Prostate gland (tissue), 2 donors: ENCODE data around the gene KRT33A. TPM values are rescaled to one million over a fixed set of nuclear protein-coding genes. Genes with fewer than 3 reads are reported as not detected.

Experiments used
- DNase-seq: peaks from one replicate; pipeline ENCODE4 v3.0.0-alpha.2; 2019; ENCODE audit warnings: low spot score
- H3K27ac ChIP-seq, 2 donors: fragments of 200-600 bp; sonication (generic); 2 replicates each; pipeline ENCODE4 v1.5.1; 2017 to 2019
- H3K27me3 ChIP-seq: fragments of 200-600 bp; sonication (generic); replicated peaks from 2 replicates; pipeline ENCODE4 v1.5.1; 2019; ENCODE audit not compliant: insufficient read depth
- H3K36me3 ChIP-seq, 2 donors: fragments of 200-600 bp; sonication (generic); 1 replicate in 1 of 2; 2 replicates in 1 of 2; pipeline versions ENCODE4 v1.5.1 to v1.8.1; 2017 to 2019
- H3K4me1 ChIP-seq: fragments of 200-600 bp; sonication (generic); replicated peaks from 2 replicates; pipeline ENCODE4 v1.5.1; 2019
- H3K4me3 ChIP-seq, 2 donors: fragments of 200-600 bp; sonication (generic); 2 replicates each; pipeline ENCODE4 v1.5.1; 2017 to 2019
- H3K9me3 ChIP-seq: fragments of 200-600 bp; sonication (generic); 2 replicates; pipeline ENCODE4 v1.5.1; 2017
- POLR2A ChIP-seq: fragments of 450-650 bp; IDR thresholded peaks from one replicate; pipeline ENCODE4 v1.6.1; 2016; ENCODE audit warnings: antibody characterized with exemption, mild to moderate bottlenecking
- POLR2AphosphoS5 ChIP-seq: sonication (generic); formaldehyde crosslinking; IDR thresholded peaks from one replicate; pipeline ENCODE4 v1.6.1; 2017; ENCODE audit warnings: antibody characterized with exemption
- WGBS: methylation state at CpG from one replicate; pipeline ENCODE4 v1.1.5; 2018; 5-methylcytosine and 5-hydroxymethylcytosine counted together
- intact Hi-C: fragments of 100-400 bp; cut with DNase I; formaldehyde crosslinking; loops from one replicate; pipeline ENCODE4 v1.14.2; 2022
- total RNA-seq, 2 donors: library from RNA; depleted of rRNA; stranded (reverse); fragments of >200 nt; gene quantifications; one replicate each; pipeline ENCODE4 v1.1.0, GENCODE V29; 2016
- TF ChIP-seq, protein P1 (sequence below), 4 experiments: fragments of 200-600 bp in 2 of 4; fragments of 450-650 bp in 2 of 4; sonication (generic) in 2 of 4; IDR thresholded peaks; 1 replicate in 3 of 4; 2 replicates in 1 of 4; pipeline ENCODE4 v1.5.1; 2016 to 2019; ENCODE audit warnings: antibody characterized with exemption in 4 of 4, mild to moderate bottlenecking in 2 of 4, moderate library complexity in 2 of 4

KRT33A gene
- total RNA-seq, 2 donors from 2014 or later: not detected

GRCh38 chr17:41377546-41377945, 26.9 kb upstream of the KRT33A start:
- Histone ChIP-seq H3K9me3 (no peaks in the 10 kb centered on the region), H3K4me1 (no peaks in the 10 kb centered on the region), H3K36me3 (no peaks in the 10 kb centered on the region), H3K27me3 (no peaks in the 10 kb centered on the region), H3K4me3 (no peak overlapping the region), H3K27ac (no peak overlapping the region)
- WGBS: 19% methylated on average over 2 of the region's 2 CpGs
- no peak for DNase-seq
- intact Hi-C loops: no loop called here
- no peak for TF ChIP-seq POLR2A
- TF ChIP-seq, protein P1, sequence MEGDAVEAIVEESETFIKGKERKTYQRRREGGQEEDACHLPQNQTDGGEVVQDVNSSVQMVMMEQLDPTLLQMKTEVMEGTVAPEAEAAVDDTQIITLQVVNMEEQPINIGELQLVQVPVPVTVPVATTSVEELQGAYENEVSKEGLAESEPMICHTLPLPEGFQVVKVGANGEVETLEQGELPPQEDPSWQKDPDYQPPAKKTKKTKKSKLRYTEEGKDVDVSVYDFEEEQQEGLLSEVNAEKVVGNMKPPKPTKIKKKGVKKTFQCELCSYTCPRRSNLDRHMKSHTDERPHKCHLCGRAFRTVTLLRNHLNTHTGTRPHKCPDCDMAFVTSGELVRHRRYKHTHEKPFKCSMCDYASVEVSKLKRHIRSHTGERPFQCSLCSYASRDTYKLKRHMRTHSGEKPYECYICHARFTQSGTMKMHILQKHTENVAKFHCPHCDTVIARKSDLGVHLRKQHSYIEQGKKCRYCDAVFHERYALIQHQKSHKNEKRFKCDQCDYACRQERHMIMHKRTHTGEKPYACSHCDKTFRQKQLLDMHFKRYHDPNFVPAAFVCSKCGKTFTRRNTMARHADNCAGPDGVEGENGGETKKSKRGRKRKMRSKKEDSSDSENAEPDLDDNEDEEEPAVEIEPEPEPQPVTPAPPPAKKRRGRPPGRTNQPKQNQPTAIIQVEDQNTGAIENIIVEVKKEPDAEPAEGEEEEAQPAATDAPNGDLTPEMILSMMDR (IDR thresholded peaks at IDR 0.05): no peak
- no peak for TF ChIP-seq POLR2AphosphoS5

GRCh38 chr17:41369713-41370112, 19.1 kb upstream of the KRT33A start, which contains the start of gene KRT33B:
Gene KRT33B, minus strand, starts transcription at chr17:41369813. Its CDS starts 63 bp downstream, at chr17:41369750.
- Histone ChIP-seq H3K4me1 (no peaks in the 10 kb centered on the region), H3K27ac (no peak within 1 kb of the TSS), H3K27me3 (no peaks in the 10 kb centered on the region), H3K36me3 (no peaks in the 10 kb centered on the region), H3K9me3 (no peaks in the 10 kb centered on the region), H3K4me3 (no peak within 1 kb of the TSS)
- no peak for DNase-seq
- TF ChIP-seq POLR2AphosphoS5 (no peak), POLR2A (no peak)
- TF ChIP-seq, protein P1 (IDR thresholded peaks at IDR 0.05): no peak
- intact Hi-C loops: no loop called here
- 100% methylated on average over 1 of the region's 1 CpG for WGBS

DNA sequence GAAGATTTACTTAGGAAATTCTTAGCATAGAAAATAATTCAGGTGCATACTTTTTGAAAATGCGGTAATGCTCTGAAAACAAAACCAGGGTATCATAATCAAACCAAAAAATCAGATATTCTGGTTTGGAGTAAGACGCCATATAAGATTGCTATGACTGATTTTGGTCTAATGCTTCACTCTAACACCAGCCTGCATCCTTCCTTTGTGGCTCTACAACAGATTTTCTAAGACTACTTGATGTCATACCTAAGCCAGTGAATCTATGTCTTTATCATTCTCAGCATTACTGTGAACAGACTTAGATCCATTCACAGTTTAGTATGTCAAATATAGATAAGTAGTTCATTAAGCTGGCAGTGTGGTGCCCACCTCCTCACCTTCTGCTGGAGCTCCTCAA, 18.4 kb upstream of the KRT33A start:
- Histone ChIP-seq H3K27me3 (no peaks in the 10 kb centered on the region), H3K9me3 (no peaks in the 10 kb centered on the region), H3K27ac (no peak overlapping the region), H3K36me3 (no peaks in the 10 kb centered on the region), H3K4me1 (no peaks in the 10 kb centered on the region), H3K4me3 (no peak overlapping the region)
- TF ChIP-seq, protein P1 (IDR thresholded peaks at IDR 0.05): no peak
- TF ChIP-seq POLR2A: no peak
- TF ChIP-seq POLR2AphosphoS5: no peak
- intact Hi-C loops: no loop called here
- DNase-seq: no peak
- WGBS: 95% methylated on average over 2 of the region's 2 CpGs

DNA sequence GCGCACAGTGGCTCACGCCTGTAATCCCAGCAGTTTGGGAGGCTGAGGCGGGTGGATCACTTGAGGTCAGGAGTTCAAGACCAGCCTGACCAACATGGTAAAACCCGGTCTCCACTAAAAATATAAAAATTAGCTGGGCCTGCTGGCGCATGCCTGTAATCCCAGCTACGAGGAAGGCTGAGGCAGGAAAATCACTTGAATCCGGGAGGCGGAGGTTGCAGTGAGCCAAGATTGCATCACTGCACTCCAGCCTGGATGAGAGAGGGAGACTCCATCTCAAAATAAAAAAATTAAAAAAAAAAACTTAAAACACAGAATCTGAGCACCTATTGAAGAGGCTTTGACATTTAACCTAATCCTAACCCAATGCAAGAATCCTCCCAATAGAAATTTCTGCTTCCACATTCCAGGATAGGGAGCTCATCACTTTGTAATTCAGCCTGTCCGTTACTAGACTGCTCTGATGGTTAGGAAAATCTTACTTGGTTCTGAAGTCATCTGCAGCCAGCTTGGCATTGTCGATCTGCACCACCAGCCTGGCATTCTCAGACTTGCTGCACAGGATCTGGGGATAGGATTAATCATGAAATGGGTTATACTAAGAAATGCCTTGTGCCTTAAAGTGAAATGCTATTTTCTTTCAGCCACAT, 16.9 kb upstream of the KRT33A start:
- TF ChIP-seq POLR2A: no peak
- no peak for TF ChIP-seq POLR2AphosphoS5
- TF ChIP-seq, protein P1 (IDR thresholded peaks at IDR 0.05): no peak
- Histone ChIP-seq H3K4me3 (no peak overlapping the region), H3K27ac (no peak overlapping the region), H3K36me3 (no peaks in the 10 kb centered on the region), H3K9me3 (no peaks in the 10 kb centered on the region), H3K4me1 (no peaks in the 10 kb centered on the region), H3K27me3 (no peaks in the 10 kb centered on the region)
- WGBS: 74% methylated on average over 10 of the region's 10 CpGs
- intact Hi-C loops: no loop called here
- DNase-seq: no peak

- Histone ChIP-seq H3K9me3 (no peaks in the 10 kb centered on the region), H3K4me3 (no peak overlapping the region), H3K4me1 (no peaks in the 10 kb centered on the region), H3K36me3 (no peaks in the 10 kb centered on the region), H3K27ac (no peak overlapping the region), H3K27me3 (no peaks in the 10 kb centered on the region)
- intact Hi-C loops: no loop called here
- TF ChIP-seq POLR2AphosphoS5 (no peak), POLR2A (no peak)
- TF ChIP-seq, protein P1 (IDR thresholded peaks at IDR 0.05): no peak
- DNase-seq: no peak
Observed at GRCh38 chr17:41366070-41366469, 15.4 kb upstream of the KRT33A start.
